Posterior cingulate gyrus (tissue), 11 donors: Measurements from ENCODE around the gene LYRM4.
A peak's percentile ranks its signal among the peaks of the same experiment; 100 is the strongest.

Source experiments
- DNase-seq, 10 donors: peaks; one replicate each; pipeline versions ENCODE4 v3.0.0 to v3.0.0-alpha.2; 2020 to 2021; ENCODE audit warnings: mixed read lengths in 3 of 10
- intact Hi-C: fragments of 100-400 bp; cut with DNase I; formaldehyde crosslinking; loops from one replicate; pipeline ENCODE4 v1.15.1; 2023

The LYRM4 gene

GRCh38 chr6:5151955-5152401 is 108.8 kb downstream of the LYRM4 start:
- DNase-seq = peak in 7 of 10 donors; percentile 41 to 94 (median 59)
- intact Hi-C loops = no loop called here

- peak in 1 of 10 donors; percentile 71 for DNase-seq
These were observed 109.3 kb downstream of the LYRM4 start for GRCh38 chr6:5151360-5151954.

GRCh38 chr6:5150551-5151075 is 110.1 kb downstream of the LYRM4 start:
- no peak for DNase-seq
- intact Hi-C loops = no loop called here

More at GRCh38 chr6:5151360-5151954, 109.3 kb downstream of the LYRM4 start:
- intact Hi-C loops = no loop called here

DNA sequence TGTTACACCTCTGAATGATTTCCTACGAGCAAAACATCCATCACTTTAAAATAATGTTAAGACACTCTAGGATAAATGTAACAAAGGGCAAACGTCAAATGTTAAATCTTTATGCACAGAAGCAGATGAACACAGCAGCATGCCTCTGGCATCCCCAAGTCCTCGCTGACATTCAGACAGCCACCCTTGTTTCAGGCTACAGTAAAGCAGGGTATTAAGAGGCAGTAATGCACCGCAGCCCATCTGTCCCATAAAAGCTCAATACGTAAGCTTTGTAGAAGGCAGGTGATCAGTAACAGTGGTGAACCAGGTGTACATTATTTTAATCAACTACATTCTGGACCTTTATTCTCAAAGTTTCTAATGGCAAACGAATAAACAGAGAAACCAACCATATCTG is 110.9 kb downstream of the LYRM4 start:
- intact Hi-C loops = no loop called here
- no peak for DNase-seq

GRCh38 chr6:5149159-5149704 is 111.5 kb downstream of the LYRM4 start:
- intact Hi-C loops = no loop called here

GRCh38 chr6:5146398-5146797 is 114.4 kb downstream of the LYRM4 start:
- DNase-seq = no peak
- intact Hi-C loops = no loop called here

More at GRCh38 chr6:5149159-5149704, 111.5 kb downstream of the LYRM4 start:
- no peak for DNase-seq

GRCh38 chr6:5143634-5144311 is 117.0 kb downstream of the LYRM4 start:
- intact Hi-C loops = loop anchor here (1.0 to 5.0 kb wide), 4 partner anchors 69 to 1404 kb away; no protein-coding TSS in a partner anchor
- peak; percentile 76 to 98 (median 93) for DNase-seq

DNA sequence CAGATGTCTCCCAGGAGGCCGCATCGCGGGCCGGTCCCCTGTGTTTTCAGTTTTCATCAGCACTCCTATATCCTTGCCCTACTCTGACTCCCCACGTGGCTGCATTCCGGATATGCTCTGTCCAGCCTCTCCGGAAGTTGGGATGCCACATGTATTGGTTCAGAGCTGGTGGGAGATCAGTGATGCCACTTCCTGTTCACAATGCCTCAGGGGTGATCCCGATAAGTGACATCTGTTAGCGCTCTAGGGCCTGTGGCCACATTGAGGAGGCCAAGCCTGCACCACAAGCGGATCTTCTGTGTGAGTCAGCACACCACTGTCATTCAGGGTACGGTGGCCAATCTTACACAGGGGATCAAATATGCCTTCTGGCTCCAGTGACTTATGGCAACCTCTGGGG is 117.8 kb downstream of the LYRM4 start:
- DNase-seq = no peak
- intact Hi-C loops = loop anchor here (5.0 kb wide), 3 partner anchors 69 to 254 kb away; no protein-coding TSS in a partner anchor

- no peak for DNase-seq
- intact Hi-C loops = loop anchor here (5.0 kb wide), 3 partner anchors 70 to 255 kb away; no protein-coding TSS in a partner anchor
These were observed 118.6 kb downstream of the LYRM4 start for GRCh38 chr6:5142131-5142530.

- intact Hi-C loops = loop anchor here (5.0 kb wide), 3 partner anchors 71 to 256 kb away; no protein-coding TSS in a partner anchor
These were observed 119.7 kb downstream of the LYRM4 start for GRCh38 chr6:5141046-5141445.

DNA sequence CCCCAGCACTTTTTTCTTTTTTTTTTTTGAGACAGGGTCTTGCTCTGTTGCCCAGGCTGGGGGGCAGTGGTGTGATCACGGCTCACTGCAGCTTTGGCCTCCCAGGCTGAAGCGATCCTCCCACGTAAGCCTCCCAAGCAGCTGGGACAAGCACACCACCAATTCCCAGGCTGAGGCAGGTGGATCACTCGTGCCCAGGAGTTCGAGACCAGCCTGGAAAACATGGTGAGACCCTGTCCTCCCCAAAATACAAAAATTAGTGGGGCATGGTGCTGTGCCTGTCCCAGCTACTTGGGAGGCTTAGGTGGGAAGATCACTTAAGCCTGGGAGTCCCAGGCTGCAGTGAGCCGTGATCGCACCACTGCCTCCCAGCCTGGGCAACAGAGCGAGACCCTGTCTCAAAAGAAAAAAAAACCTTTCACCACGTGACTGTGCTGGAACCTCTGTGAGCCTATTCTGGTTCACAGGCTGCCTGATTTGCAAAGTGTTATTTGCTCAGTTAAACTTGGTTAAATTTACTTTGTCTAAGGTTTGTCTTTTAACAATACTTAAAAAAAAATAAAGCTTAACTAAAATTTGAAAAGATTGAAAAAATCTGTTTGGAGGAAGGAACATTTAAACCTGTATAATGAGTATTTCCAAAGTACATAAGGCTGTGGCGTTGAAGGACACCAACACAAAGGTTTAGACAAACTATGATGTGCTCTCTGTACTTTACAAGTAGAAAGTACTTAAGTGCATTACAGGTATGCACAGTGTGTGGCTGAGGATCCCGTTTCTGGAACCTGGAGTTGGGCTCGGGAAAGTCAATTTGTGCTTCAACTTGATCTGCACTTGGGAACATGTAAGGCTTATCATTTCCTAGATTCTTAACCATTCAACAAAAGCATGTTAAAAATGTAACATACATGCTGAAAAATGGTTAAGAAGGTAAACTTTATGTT is 120.7 kb downstream of the LYRM4 start:
- DNase-seq = no peak
- intact Hi-C loops = loop anchor here (5.0 kb wide), 3 partner anchors 72 to 257 kb away; no protein-coding TSS in a partner anchor

More at GRCh38 chr6:5141046-5141445, 119.7 kb downstream of the LYRM4 start:
- DNase-seq = no peak

GRCh38 chr6:5138995-5139827 is 121.5 kb downstream of the LYRM4 start:
- DNase-seq = no peak
- intact Hi-C loops = no loop called here

- no peak for DNase-seq
- intact Hi-C loops = no loop called here
These were observed 123.9 kb downstream of the LYRM4 start for GRCh38 chr6:5136851-5137250.

DNA sequence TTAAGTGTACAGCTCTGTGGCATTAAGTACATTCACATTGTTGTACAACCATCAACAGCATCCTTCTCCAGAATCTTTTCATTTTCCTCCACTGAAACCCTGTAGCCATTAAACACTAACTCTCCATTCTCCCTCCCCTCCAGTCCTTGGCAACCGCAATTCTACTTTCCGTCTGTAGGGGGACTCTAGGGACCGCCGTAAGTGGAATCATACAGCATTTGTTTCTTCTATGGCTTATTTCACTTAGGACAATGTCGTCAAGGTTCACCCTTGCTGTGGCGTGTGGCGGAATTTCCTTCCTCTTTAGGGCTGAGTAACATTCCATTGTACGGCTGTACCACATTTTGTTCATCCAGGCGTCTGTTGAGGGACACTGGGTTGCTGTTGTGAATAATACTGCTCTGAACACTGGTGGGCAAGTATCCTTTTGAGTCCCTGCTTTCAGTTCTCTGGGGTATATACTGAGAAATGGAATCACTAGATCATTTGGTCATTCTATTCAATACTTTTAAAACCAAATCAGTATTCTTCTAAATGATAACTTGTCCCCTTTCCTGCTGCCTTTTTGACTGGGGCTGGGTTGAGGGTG is 124.9 kb downstream of the LYRM4 start:
- no peak for DNase-seq

DNA sequence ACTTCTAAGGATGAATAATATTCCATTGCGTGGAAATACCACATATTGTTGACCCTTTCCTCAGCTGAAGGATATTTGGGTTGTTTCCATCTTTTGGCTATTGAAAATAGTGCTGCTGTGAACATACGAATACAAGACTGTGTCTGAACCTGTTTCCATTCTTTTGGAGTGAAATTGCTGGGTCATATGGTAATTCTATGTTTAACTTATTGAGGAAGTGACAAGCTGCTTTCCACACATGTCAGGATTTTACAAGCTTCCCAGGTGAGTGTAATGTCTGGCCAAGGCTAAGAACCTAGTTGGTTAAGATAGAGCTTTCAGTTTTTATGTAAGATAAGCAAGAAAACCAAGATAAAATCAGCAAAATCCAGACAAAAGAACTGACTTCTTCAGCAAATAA is 126.8 kb downstream of the LYRM4 start:
- intact Hi-C loops = loop anchor here (5.0 kb wide), 1 partner anchor 47 kb away; the partner anchor contains the start of gene PPP1R3G
- no peak for DNase-seq

More for the DNA sequence above, 124.9 kb downstream of the LYRM4 start:
- intact Hi-C loops = no loop called here

GRCh38 chr6:5132731-5133130 is 128.0 kb downstream of the LYRM4 start:
- DNase-seq = peak in 7 of 10 donors; percentile 28 to 91 (median 48)
- intact Hi-C loops = loop anchor here (5.0 kb wide), 1 partner anchor 45 kb away; the partner anchor contains the start of gene PPP1R3G

DNA sequence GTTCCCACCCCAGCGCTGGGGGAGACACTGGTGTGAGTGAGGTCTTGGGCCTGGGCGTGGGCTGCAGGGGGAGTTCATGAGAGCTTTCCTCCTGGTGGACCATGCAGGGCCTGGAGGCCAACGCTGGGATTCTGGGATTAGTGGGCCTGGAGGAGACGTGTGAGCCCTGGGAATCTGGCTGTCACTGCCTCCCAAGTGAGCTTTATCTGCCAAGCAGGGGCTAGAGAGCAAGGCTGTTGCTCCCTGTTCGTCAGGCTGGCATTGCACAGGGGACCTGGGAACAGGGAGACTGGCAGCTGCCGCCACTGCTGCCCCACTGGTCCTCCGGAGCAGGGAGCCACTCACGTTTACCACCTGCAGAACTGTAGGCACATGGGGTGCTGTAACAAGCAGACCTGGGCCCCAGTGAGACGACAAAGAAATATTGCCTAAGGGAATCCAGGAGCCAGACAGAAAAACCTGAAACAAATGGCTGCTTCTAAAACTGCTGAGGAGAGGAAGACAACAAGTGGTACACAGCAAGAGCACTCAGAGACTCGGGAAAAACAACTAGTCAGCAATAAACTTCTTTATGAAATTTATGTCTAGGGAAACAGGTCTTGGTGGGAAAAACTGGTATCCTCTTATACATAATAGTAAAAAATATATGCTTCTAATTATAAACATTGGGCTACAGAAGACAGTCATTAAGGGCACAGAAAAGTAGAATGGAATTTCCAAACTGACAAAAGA is 130.4 kb downstream of the LYRM4 start:
- intact Hi-C loops = loop anchor here (5.0 kb wide), 1 partner anchor 43 kb away; the partner anchor contains the start of gene PPP1R3G
- DNase-seq = no peak

GRCh38 chr6:5128351-5128750 is 132.4 kb downstream of the LYRM4 start:
- intact Hi-C loops = no loop called here
- no peak for DNase-seq
